ENCODE data around the gene KCNC1.

The KCNC1 gene

DNA sequence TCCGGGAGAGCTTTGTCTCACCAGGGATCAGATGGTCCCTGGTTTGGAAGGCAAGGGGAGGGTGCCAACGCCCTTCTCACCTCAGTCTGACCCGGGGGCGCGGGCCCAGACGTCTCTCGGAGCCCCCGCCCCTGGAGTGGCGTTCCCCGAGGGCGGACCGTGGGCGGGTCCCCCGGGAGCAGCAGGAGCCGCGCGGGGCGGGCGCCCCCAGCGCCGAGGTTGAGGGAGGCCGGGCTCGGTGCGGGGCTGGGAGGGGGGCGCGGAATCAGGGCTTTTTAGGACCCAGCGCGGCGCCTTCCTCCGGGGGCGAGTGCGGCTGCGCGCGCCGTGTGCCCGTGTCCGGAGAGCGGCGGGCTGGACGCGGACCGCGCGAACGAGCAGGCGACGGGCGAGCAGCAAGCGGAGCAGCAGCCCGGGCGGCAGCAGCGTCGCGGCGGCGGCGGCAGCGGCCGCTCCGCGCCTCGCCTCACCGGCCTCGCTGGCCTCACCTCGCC, at the start of gene KCNC1:
Gene KCNC1 (plus strand): TSS at position 364 of the 494 bp plus-strand sequence. CDS start 1,222 bp downstream, outside the sequence.
- DNase-seq (ENCODE audit: low read depth), result no peak

- no peak for DNase-seq (ENCODE audit: low read depth)
These were observed 48.2 kb upstream of the KCNC1 start for GRCh38 chr11:17686231-17686980.

DNA sequence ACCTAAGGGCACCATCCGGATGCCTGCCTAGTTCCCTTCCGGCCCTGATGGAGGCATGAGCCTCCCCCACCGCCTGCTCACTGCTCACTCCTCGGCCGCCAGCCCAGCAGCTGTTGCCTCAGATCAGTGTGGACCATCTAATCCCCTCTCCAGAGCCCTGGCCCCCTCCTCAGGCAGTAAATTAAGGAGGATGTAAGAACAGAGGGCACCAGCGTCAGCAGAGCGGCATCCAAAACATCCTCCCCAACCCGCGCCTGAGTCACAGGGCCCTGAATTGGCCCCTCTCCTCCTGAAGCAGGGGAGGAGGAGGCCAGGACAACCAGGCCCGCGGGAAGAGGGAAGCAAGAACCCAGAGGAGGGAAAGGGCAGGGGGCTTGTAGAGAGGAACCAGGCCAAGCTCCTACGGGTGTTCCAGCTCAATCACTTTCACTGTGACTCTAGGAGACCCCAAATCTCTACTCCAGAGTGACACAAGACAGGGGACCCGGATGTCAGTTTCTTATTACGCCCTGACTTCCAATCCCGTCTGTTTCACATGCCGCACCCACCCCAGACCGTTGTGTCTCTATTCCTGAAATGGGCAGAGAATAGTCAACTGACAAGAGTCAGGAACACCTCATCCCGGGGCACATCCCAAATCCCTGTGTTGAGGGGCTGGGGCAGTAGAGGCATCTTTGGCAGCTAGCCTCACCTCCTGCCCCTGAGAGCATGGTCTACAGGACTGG, 46.5 kb upstream of the KCNC1 start:
- DNase-seq (ENCODE audit: low read depth), result no peak

GRCh38 chr11:17691550-17691949, 43.0 kb upstream of the KCNC1 start:
- DNase-seq (ENCODE audit: low read depth), result no peak

DNA sequence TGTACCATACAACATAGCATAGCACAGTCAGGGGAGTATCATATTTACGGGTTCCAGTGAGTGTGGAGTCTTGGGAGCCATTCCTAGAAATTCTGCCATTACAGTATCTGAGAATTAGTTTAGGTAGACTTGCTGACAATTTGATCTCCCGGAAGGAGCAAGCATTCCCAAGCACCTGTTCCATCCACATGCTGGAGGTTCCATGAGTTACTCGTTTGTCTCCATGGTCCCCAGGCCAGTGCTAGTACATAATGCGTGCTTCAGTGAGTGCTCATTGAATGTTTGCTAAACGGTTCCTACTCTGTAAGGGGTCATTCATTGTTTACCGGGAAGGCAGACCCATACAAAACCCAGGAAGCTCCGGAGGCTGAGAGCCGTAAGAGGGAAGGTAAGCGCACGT, 42.6 kb upstream of the KCNC1 start:
- DNase-seq (ENCODE audit: low read depth), result no peak

GRCh38 chr11:17692931-17693330, 41.6 kb upstream of the KCNC1 start:
- no peak for DNase-seq (ENCODE audit: low read depth)

DNA sequence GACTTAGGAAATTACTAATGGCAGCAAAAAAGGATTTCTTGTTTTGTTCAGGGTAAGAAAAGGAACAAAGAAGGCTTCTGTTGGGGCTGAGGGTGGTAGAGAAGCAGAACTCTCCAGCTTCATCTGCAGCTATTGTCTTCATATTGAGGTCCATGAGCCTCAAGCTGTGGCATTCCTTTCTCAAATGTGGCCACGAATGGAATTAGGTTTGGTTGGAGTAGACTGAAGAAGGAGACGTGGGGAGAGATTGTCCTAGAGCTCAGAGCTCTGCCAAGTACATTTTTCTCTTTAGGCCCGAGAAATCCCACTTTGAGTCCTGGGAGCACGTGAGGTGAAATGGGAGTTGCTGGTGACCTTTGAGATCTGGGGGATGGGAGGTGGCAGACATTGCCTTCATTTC, 41.0 kb upstream of the KCNC1 start:
- DNase-seq (ENCODE audit: low read depth), result no peak

DNA sequence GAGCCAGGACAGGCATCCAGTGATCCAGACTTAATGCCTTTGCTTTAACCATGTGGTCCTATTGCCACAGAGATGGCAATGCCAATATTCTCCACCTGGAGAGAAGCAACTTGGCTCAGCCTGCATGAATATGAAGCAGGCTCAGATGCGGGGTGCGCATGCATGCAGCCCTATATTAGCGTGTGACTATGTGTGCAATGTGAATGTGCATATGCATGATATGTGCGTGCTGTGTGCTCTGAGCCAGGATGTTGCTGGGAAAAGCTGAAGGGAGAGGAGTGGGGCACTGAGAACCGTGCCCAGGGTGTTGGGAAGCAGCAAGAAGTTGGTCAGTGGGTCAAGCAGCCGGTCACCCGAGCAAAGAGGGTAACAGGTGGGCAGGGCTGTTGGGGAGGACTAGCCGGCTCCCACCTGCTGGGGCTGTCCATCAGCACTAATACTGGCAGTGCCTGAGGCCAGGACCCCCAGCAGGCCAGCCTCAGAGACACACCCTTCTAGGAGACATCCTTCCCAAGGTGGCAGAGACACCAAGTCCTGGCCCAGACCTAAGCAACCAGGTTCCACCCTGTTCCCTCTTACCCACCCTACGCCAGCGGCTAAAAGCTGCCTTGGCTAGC, 40.0 kb upstream of the KCNC1 start:
- DNase-seq (ENCODE audit: low read depth), result no peak

DNA sequence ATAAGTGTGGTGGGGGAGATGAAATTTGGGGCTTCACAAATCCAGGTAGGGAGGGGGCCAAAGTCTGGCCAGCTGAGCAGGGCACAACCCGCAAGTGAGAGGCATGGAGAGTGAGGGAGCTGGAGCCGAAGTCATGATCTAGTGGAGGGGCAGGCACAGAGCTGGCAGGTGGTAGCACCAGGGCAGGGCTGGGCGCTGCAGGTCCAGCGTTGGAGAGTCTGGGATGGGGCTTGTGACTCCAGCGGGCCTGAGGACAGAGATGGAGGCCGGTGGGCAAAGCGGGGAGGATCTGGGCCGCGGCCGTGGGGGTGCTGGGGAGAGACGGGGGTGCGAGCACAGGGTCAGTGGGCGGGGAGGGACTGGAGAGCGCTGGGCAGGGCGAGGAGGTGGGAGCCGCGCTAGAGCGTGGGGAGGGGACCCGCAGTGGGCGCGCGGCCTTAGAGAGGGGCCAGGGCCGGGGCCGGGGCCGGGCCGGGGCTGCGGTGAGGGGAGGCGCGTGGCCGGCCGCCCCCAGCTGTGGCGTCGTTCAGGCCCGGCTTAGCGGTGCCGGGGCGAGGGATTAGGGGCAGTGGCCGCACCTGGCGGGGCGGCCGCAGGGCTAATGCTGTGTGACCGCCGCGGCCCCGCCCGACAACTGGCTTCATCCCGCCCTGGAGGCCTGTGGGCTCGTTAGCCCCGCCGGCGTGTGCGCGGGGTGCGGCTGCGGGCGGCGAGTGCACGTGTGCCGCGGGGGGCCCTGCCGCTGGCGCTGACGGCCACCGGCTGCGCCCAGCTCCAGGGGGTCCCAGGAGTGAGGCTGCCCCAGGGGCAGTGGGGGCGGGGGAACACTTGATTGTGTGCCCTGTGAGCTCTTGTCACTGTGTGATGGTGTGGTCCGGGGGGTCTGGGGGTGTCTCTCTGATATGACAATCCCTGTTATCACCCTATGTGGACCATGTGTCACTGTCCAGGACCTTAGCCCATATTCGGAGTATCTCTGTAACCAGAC, 38.8 kb upstream of the KCNC1 start:
- DNase-seq (ENCODE audit: low read depth), result no peak

DNA sequence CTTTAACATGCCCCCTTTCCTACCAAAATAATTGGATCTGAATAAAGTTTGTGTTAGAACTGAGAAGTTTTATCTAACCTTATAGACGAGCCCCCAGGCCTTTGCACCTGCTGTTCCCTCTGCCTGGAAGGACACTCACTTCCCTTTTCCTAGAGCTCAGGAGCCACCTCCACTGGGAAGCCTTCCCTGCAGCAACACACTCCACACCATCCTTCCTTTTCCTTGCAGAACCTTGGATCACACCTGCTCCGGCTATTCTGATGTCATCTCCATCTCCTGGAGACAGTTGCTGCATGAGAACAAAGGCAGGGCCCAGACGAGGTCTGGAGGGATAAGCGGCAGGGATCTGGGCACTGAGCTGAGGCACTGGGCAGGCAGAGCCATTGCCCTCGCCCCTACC, 37.8 kb upstream of the KCNC1 start:
- DNase-seq (ENCODE audit: low read depth), result no peak

- no peak for DNase-seq (ENCODE audit: low read depth)
These were observed 37.2 kb upstream of the KCNC1 start for GRCh38 chr11:17697175-17697949.

DNA sequence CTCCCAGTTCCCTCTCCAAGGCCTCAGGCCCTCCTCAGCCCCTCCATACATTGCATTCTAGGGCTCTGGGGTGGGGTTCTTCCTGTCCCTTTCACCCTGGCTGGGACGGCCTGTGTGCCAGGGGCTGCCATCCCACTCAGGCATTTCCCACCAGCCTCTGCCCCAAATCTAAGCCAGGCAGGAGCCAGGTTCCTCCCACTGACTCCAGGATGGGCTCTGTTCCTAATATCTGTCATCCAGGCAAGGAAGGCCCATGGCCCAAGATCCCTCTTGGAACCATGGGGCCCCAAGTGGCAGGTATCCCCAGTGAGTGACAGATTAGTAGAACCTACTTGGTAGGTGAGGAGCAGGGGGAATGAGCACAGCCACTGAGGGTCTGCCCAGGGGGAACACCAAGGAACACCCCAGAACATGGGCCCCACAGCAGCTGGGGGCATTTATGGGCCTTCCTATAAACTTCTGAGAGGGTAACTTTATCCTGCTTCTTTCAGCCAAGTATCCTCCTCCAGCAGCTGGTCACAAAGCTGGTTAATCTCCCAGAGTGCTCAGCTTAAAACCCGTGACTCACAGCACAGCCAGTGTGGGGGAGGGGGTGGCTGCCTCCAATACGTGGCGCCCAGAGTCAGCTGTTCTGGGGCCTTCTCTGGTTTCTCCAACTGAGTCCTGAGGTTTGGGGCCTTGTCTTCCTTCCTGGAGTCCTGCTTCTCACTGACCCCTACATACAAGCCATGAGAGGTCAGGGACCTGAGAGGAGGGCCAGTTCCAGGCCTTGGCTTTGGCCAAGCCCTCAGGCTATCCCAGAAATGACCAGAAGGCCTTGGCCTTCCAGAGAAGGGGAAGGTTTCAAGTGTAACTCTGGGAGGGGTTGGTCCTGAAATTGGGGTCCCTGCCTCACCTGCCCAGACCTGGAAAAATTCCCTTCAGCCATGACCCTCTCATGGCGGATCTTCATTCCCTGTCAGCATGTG, 35.1 kb upstream of the KCNC1 start:
- no peak for DNase-seq (ENCODE audit: low read depth)

- no peak for DNase-seq (ENCODE audit: low read depth)
These were observed 33.6 kb upstream of the KCNC1 start for GRCh38 chr11:17700991-17701390.

GRCh38 chr11:17702876-17703275, 31.7 kb upstream of the KCNC1 start:
- DNase-seq (ENCODE audit: low read depth), result no peak

DNA sequence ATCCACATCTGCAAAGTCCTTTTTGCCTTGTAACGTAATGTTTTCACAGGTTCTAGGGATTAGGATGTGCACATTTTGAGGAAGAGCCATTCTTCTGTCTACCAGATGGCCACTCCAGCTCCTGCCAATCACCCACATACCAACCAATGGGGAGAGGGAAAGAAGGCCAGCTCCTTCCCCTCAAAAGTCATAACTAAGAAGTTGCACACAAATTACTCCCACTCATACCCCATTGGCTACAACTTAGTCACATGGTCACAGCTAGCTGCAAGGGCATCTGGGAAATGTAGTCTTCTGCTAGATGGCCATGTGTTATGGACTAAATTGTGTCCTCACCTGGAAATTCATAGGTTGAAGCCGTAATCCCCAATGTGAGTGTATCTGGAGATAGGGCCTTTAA, 30.6 kb upstream of the KCNC1 start:
- no peak for DNase-seq (ENCODE audit: low read depth)

DNA sequence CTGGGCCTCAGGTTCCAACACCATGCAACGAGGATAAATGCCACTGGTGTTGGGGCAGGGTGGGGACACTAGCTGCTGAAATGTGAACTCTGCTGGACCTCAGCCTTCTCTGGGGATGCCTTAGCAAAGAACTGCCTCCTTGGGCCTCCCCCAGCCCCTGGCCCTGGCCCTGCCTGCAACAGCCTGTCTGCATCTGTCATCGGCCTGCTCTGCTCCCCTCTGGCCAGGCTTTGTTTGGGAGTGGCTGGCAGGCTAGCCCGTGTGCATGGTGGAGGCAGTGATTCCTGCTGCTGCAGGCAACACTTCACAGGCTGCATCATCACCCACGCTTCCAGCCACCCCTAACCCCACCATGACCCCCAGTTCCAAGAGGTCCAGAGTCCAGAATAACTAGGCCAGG, 26.8 kb upstream of the KCNC1 start:
- no peak for DNase-seq (ENCODE audit: low read depth)

DNA sequence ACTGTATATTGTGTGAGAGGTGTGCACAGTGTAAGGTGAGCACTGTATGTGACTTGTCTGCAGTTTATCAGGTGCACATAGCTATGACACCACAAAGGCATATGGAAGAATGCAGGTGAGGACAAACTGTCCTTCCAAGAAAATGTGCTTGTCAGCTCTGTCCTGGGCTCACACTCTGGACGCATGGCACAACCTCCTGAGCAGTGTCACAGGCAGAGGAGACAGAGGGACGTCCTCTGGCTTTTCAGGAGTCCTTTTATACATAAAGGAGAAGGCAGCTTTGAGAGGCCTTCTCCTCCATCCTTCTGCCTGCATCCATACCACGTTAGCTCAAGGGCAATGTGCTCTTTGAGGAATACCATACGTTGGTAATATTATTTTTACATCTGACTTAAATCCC, 22.7 kb upstream of the KCNC1 start:
- DNase-seq (ENCODE audit: low read depth), result no peak

GRCh38 chr11:17713851-17714250, 20.7 kb upstream of the KCNC1 start:
- no peak for DNase-seq (ENCODE audit: low read depth)

GRCh38 chr11:17714356-17714854, 20.2 kb upstream of the KCNC1 start:
- DNase-seq (ENCODE audit: low read depth), result no peak

DNA sequence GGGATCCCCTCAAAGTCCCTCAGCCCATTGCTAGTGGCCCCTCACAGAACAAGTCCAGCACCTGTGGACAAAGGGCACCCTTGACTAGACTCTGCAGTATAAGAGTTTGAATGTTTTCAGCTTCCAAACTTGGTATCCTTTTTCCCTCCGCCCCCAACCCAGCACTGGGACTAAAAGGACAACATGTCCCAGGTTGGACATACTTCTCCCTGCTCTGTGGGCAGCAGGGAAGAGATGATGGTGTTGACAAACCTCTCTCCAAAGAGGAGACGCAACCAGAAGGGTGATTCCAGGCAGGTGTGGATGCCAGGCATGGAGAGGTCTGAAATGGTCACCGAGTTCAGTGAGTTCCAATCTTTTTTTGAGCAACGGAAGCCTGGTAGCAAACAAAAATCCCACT, 19.7 kb upstream of the KCNC1 start:
- DNase-seq (ENCODE audit: low read depth), result no peak

Measured in non-pigmented ciliary epithelial cell (primary cell).